Measurements from ENCODE around the gene ASXL2. TPM values are rescaled to one million over a fixed set of nuclear protein-coding genes. Genes with fewer than 3 reads are reported as not detected.

Gene ASXL2
- total and polyA plus RNA-seq, 2 of the 13 experiments (the other 11 are each of a cell fraction or from before 2014, with no cell fraction given), result 12.1 to 19.2 TPM

DNA sequence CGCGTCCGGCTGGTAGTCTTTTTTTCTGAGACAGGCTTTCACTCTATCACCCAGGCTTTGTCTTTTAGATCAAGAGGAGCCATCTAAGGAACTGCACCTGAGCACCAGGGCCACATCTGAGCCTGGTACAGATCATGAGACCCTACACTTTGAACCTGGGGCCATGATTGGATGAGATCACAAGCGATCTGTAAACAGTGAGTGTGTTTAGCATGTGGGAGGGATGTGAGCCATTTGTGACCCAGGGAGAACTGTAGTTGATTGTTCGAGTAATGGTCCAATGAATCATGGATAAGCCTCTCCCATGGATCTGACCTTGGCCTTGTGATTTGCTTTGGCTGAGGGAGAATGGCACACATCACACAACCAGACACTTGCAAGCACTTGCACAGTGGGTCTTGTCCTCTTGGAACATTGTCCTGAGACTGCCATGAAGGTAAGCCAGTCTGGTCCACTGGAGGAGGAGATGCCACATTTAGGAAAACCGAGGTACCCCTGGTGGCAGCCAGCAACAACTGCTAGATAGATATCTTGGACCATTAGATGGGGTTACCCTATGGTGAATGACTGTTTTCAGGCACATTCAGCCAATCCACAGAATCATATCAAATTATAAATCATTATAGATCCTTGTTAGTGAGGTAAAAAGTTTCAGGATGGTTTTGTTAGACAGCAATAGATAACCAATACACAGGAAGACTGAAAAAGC is 185.4 kb downstream of the ASXL2 start (continued):
- TF ChIP-seq, protein P1, sequence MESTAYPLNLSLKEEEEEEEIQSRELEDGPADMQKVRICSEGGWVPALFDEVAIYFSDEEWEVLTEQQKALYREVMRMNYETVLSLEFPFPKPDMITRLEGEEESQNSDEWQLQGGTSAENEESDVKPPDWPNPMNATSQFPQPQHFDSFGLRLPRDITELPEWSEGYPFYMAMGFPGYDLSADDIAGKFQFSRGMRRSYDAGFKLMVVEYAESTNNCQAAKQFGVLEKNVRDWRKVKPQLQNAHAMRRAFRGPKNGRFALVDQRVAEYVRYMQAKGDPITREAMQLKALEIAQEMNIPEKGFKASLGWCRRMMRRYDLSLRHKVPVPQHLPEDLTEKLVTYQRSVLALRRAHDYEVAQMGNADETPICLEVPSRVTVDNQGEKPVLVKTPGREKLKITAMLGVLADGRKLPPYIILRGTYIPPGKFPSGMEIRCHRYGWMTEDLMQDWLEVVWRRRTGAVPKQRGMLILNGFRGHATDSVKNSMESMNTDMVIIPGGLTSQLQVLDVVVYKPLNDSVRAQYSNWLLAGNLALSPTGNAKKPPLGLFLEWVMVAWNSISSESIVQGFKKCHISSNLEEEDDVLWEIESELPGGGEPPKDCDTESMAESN (CRISPR knock-in tag; conservative IDR thresholded peaks at IDR 0.05), result no peak
- TF ChIP-seq TBX3 (IDR thresholded peaks at IDR 0.05; ENCODE audit: borderline replicate concordance), result no peak
- TF ChIP-seq SMAD1 (CRISPR knock-in tag; IDR thresholded peaks at IDR 0.05; ENCODE audit: borderline replicate concordance, low read depth), result no peak
- TF ChIP-seq, protein P2, sequence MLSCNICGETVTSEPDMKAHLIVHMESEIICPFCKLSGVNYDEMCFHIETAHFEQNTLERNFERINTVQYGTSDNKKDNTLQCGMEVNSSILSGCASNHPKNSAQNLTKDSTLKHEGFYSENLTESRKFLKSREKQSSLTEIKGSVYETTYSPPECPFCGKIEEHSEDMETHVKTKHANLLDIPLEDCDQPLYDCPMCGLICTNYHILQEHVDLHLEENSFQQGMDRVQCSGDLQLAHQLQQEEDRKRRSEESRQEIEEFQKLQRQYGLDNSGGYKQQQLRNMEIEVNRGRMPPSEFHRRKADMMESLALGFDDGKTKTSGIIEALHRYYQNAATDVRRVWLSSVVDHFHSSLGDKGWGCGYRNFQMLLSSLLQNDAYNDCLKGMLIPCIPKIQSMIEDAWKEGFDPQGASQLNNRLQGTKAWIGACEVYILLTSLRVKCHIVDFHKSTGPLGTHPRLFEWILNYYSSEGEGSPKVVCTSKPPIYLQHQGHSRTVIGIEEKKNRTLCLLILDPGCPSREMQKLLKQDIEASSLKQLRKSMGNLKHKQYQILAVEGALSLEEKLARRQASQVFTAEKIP (CRISPR knock-in tag; IDR thresholded peaks at IDR 0.05; ENCODE audit: borderline replicate concordance), result no peak
- no peak for TF ChIP-seq RELA (CRISPR knock-in tag; IDR thresholded peaks at IDR 0.05)
- no peak for TF ChIP-seq REL (CRISPR knock-in tag; conservative IDR thresholded peaks at IDR 0.05)
- no peak for TF ChIP-seq FIP1L1 (IDR thresholded peaks at IDR 0.05; ENCODE audit: borderline replicate concordance, insufficient read depth, low read depth, low read length)
- 0 out of 2 replicates have a peak, but pooled peaks have one; percentile 66 for TF ChIP-seq ZNF761 (CRISPR knock-in tag; conservative IDR thresholded peaks at IDR 0.05)
- TF ChIP-seq, protein P3, sequence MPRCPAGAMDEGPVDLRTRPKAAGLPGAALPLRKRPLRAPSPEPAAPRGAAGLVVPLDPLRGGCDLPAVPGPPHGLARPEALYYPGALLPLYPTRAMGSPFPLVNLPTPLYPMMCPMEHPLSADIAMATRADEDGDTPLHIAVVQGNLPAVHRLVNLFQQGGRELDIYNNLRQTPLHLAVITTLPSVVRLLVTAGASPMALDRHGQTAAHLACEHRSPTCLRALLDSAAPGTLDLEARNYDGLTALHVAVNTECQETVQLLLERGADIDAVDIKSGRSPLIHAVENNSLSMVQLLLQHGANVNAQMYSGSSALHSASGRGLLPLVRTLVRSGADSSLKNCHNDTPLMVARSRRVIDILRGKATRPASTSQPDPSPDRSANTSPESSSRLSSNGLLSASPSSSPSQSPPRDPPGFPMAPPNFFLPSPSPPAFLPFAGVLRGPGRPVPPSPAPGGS (CRISPR knock-in tag; IDR thresholded peaks at IDR 0.05), result no peak
- TF ChIP-seq, protein P4, sequence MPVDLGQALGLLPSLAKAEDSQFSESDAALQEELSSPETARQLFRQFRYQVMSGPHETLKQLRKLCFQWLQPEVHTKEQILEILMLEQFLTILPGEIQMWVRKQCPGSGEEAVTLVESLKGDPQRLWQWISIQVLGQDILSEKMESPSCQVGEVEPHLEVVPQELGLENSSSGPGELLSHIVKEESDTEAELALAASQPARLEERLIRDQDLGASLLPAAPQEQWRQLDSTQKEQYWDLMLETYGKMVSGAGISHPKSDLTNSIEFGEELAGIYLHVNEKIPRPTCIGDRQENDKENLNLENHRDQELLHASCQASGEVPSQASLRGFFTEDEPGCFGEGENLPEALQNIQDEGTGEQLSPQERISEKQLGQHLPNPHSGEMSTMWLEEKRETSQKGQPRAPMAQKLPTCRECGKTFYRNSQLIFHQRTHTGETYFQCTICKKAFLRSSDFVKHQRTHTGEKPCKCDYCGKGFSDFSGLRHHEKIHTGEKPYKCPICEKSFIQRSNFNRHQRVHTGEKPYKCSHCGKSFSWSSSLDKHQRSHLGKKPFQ (CRISPR knock-in tag; IDR thresholded peaks at IDR 0.05; ENCODE audit: insufficient replicate concordance), result no peak
- TF ChIP-seq GZF1 (CRISPR knock-in tag; IDR thresholded peaks at IDR 0.05), result no peak
- TF ChIP-seq ZNF383 (CRISPR knock-in tag; IDR thresholded peaks at IDR 0.05; ENCODE audit: borderline replicate concordance), result no peak
- TF ChIP-seq, protein P5, sequence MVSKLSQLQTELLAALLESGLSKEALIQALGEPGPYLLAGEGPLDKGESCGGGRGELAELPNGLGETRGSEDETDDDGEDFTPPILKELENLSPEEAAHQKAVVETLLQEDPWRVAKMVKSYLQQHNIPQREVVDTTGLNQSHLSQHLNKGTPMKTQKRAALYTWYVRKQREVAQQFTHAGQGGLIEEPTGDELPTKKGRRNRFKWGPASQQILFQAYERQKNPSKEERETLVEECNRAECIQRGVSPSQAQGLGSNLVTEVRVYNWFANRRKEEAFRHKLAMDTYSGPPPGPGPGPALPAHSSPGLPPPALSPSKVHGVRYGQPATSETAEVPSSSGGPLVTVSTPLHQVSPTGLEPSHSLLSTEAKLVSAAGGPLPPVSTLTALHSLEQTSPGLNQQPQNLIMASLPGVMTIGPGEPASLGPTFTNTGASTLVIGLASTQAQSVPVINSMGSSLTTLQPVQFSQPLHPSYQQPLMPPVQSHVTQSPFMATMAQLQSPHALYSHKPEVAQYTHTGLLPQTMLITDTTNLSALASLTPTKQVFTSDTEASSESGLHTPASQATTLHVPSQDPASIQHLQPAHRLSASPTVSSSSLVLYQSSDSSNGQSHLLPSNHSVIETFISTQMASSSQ (IDR thresholded peaks at IDR 0.05; ENCODE audit: low read depth), result no peak
- TF ChIP-seq, protein P5 (CRISPR knock-in tag; IDR thresholded peaks at IDR 0.05; ENCODE audit: borderline replicate concordance), result 0 out of 2 replicates have a peak, but pooled peaks have one; percentile 29
- no peak for TF ChIP-seq ZKSCAN1 (IDR thresholded peaks at IDR 0.05; ENCODE audit: low read length)
- TF ChIP-seq TCF7L2 (IDR thresholded peaks at IDR 0.05; ENCODE audit: low read depth, low read length), result no peak
- no peak for TF ChIP-seq ZSCAN12 (CRISPR knock-in tag; IDR thresholded peaks at IDR 0.05)
- 0 out of 2 replicates have a peak, but pooled peaks have one; percentile 43 for TF ChIP-seq TRIM24 (CRISPR knock-in tag; IDR thresholded peaks at IDR 0.05)
